DMS153 treated with DMSO at 0.1 percent for 48 hours (cell line): ENCODE measurements around the gene COMMD4.
A peak's percentile ranks its signal among the peaks of the same experiment; 100 is the strongest.

ENCODE experiments used
- DNase-seq: peaks from one replicate; lab custom pipeline; 2025; ENCODE audit not compliant: unreplicated experiment; lab: John Stamatoyannopoulos, UW

The COMMD4 gene

GRCh38 chr15:75355369-75355768 lies 19.5 kb downstream of the COMMD4 start:
- no peak for DNase-seq

DNA sequence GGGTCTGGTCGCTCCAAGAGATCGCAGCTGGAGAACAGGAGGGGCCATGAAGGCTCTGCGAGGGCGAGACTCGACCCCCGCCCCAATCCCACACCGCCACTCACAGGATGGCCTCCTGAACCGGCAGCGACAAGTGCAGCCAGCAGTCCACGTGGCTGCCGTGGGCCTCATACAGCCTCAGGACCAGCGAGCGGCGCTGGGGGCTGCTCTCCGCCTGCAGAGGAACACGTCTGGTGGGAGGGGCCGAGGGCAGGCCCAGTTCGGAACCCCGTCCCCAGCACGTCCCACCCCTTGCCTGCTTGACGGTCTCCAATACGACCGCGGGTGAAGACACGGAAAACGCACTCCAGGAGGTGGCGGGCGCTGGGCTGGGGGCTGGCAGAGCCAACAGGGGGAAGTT lies 20.1 kb downstream of the COMMD4 start:
- DNase-seq: no peak

DNA sequence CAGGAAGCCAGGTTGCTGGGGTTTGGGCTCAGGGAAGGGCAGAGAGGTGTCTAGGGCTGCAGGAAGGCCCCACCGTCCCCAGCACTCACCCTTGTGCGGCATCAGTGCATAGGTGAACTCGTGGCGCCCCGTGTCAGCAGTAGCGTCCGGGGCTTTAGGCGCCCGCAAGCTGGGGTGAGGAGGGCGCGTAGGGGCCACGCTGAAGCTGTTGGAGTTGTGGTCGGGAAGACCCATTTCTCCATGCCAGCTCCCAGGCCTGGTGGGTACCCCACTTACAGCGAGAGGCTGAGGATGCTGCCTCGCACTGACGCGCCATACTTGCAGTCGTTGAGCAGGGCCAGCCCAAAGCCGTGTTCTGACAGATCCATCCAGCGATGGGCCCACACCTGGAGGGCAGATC lies 20.7 kb downstream of the COMMD4 start:
- DNase-seq: no peak

DNA sequence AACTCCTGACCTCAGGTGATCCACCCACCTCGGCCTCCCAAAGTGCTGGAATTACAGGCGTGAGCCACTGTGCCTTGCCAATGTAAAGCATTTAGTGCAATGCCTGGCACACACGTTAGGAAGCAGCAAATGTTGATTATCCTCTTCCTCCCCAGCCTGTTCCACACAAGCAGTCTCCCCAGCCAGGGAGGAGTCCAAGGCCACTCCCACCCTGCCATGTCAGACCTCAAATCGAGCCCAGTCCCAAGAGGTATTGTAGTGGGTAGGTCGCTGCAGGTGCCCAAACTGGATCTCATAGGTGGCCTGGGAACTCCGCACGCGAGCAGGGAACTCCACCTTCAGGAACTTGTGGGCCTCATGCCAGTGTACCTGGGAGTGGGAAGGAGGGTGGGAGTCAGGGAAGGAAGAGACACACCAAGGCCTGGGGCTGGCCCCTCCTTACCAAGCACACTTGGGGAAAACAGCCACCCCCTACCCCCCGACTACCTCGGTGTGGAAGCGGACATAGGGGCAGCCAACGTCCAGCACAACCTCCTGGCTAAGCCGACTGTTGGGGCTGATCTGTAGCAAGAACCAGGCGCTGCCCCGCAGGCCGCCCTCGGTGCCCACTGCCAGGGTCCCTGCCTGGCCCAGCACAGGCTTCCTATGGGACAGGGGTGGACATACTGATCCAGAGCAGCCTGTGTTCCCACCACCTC lies 22.3 kb downstream of the COMMD4 start:
- DNase-seq: no peak

DNA sequence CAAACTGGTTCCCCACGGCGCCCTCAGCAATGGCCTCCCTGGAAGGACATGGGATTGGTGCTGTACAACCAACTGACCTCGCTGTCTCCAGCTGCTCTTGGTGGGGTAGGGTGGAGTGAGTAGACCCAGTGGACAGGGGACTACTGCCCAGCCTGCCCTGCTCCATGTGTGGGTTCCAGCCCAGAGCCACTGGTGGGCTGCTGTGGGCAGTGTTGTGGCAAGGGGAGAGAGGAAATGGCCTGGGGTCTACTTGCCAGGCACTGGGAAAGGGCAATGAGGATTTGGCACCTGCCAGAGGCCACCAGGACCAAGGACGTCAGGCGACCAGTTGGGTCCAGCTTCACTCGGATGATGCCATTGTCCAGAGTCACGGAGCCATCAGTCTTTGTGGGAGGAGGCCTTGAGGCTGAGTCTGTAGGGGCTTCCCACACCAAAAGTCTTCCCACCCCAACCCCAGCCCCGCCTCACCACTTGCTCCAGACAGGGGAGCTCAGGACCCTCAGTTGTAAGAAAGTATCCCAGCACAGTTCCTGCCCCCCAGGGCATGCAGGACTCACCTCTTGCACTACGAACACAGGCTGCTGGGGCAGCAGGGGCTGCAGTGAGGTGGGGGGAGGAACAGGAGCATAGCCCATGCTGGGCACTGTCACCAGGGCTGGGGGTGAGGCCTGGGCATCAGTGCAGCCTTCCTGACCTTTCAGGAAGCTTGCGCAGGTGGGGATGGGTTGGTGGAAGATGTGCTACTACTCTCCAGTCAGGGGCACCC lies 23.1 kb downstream of the COMMD4 start:
- no peak for DNase-seq

DNA sequence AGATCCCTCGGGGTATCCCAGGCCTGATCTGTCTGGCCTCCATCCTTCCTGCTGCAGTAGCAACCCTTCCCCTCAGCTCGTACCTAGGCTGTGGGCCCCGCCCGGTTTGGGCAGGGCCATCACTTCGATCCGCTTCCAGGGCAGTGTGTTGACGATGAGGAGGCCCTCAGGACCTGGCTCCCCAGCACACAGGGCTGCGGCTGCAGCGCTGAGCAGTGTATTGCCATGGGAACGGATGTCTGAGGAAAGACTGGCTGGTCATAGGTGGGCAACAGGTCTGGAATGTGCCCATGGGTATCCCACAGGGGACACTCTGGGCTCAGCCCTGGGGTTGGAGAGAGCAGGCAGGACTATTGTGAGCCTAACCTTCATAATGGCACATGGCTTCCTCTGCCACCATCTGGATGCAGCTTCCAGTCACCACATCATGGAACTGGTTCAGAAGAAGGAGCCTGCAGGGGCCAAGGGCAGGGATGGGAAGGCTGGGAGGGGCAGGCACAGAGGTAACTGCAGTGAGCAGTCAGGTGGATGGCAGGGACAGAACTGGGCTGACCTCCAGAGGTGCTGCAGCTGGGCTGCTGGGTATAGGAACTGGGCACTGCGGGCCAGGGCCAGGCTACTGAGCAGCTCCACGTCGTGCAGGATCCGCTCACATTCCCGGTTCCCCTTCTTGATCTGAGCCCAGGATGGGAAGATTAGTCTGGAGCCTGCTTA lies 23.8 kb downstream of the COMMD4 start:
- DNase-seq: no peak

GRCh38 chr15:75360391-75360790 lies 24.5 kb downstream of the COMMD4 start:
- no peak for DNase-seq

- DNase-seq: no peak
Measured at GRCh38 chr15:75360856-75361255, 25.0 kb downstream of the COMMD4 start.

DNA sequence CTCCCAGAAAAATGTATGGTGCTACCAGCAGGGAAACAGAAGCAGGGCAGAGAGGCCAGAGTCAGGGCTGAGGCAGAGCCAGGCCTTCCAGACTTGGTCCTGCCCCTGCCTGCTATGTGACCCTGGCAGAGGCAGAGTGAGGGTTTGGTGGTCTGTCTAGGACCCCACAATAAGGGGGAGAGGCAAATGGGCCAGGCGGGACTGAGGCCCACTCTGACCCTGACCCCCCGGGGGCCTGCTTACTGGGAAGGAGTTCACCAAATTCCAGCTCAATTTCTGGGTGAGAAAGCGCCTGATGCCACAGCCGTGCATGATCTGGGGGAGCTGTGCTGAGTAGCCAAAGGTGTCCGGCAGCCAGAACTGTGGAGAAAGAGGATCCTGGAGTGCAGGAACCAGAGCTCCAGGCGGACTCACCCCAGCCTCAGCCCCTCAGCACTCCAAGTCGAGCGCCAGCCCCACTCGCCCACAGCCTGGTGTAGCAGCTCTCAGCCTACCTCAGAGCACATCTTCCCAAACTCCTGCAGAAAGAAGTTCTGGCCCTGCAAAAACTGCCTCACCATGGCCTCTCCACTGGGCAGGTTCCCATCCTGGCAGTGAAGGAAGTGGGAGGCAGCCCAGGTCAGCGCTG lies 25.6 kb downstream of the COMMD4 start:
- DNase-seq: no peak

DNA sequence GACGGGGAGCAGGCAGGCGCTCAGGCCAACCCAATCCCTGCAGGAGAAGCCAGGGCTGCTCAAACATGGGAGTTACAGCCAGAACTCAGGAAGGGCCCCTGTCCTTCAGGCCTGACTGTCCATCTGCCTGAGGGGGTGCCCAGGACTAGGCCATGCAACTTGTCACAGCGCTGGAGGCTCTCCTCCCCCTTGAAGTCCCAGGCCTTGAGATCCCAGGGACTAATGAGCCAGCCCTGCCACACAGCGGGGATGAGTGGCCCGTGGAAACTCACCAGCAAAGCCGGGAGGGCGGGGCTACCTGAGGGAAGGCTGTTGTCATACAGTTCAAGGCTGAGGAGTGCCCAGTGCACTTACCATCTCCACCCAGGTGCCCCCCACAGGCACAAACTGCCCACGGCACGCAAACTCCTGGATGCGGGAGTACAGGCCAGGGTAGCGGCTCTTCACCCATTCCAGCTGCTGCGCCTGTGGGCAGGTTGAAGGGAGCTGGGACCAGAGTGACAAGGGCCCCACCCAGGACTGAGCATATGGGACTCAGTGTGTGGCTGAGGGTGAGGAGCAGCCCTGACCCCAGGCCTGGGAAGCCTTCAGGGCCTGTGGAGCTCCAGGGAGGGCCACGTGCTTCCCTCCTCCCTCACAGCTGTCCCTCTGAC lies 26.3 kb downstream of the COMMD4 start:
- DNase-seq: no peak

DNA sequence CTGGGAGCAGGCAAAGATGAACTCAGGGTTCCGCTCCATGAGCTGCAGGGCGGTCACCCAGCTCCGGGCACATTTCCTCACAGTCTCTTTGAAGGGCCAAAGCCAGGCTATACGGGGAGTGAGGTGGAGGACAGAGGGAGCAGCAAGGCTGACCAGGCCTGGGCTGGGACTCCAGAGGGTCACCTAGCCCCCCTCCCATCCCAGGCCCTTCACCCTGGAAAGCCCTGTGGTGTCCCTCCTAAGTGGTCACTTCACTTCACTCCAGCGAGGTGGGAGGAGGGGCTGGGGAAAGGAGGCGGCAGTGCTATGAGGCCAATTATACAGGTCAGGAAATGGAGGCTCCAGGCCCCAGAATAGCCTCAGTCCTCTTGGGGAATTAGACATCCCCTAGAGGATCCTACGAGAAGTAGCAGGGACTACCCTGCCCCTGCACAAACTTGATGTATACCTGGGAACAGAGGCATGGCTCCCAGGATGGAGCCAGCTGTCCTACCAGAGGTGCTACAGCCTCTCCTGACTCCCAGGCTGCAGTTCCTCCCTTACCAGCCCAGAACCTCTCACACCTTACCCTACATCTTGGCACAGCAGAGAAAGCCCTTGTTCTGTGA lies 26.9 kb downstream of the COMMD4 start:
- no peak for DNase-seq

DNA sequence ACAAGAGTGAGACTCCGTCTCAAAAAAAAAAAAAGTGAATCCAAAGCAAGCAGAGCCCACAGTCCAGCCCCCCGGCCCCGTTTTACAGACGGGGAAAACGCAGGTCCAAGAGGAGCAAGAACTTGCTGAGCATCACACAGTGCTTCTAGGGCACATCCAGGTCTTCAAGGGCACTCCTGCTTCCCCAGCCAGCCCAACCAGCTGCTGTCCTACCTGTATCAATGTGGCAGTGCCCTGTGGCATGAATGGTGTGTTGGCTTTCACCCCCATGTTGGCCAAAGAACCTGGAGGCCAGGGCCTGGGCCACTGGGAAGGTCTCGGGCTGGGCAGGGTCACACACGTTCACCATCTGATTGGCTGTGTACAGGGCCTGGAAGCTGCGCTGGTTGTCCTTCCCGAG lies 27.9 kb downstream of the COMMD4 start:
- DNase-seq: no peak

- DNase-seq: no peak
Measured at GRCh38 chr15:75364881-75365280, 29.0 kb downstream of the COMMD4 start.

DNA sequence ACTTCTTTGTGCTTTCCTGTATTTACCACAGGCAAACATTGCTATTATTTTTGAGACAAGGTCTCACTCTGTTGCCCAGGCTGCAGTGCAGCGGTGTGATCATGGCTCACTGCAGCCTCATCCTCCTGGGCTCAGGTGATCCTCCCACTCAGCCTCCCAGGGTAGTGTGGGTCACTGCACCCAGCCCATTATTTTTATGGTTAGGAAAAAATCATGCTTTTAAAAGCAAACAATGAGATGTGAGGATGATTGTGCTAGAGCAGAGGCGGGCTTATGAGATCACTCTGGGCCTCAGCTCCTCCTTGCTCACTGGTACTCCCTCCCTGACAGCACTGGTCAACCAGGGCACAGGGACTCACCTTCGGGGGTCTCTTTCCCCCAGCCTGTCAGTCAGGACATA lies 30.3 kb downstream of the COMMD4 start:
- DNase-seq: no peak

DNA sequence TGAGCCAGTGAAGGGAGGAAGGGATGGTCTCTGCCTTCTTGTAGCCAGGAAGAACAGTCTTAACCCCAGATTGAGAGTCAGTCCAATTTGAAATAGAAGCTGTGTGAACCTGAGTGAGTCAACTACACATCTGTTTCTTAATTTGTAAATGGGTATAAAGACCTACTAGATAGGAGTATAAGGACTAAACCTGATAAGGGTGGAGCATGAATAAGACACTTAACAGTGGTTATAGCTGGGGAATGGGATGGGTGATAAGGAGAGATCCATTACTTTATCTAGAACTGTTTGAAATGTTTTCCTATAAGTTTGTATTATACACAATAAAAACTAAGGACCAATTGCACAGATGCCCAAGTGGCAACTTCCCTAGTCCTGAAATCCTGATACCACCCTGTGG lies 31.1 kb downstream of the COMMD4 start:
- no peak for DNase-seq

DNA sequence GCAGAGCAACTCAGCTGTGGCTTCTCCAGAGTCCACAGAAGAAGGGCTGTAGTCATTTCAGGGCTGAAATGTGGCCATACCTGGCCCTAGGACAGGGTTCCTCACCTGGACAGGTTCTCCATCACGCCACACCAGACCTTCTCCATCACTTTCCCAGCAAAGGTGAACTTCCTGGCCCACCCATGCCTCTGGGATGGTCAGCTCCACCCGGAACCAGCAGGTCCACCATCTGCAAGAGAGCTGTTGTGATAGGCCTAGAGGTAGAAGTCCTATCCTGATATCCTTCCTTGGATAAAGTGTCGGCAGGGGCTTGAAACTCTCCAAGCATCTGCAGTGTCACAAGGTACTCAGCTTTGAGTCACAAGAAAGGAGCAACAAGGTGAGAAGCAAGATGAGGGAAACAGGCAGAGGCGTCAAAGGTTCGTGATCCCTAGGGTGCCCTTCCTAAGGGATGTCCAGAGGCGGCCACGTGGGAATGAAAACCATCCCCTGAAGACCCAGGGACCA lies 31.6 kb downstream of the COMMD4 start:
- DNase-seq: no peak

GRCh38 chr15:75367913-75368688 lies 32.2 kb downstream of the COMMD4 start, which contains the start of gene MAN2C1:
Gene MAN2C1 (minus strand): TSS chr15:75368607. CDS start chr15:75368583, 24 bp downstream.
- peak; percentile 33 for DNase-seq

DNA sequence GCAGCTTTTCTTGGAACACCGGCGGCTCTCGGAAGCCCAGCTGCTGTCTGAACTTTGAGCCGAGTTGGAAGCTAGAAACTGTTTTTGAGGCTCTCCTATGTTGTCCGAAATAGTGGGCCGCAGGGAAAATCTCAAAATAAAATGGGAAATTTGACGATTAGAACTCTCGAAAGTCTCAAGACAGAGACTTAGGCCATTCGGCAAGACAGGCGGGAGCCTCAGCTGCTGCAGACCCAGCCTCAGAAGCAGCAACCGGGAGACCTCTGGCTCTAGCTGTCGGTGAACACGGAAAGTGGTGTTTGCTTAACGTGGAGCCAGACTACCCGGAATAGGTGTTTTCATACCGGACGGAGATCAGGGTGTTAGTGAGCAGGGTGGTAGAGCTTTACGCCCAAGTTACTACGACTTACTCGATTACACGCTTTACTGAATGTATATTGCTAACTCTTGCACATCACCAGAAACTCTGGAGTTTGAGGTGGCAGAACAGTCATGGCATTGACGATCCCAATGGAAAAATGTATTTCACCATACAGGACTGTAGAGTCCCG lies 32.9 kb downstream of the COMMD4 start:
- no peak for DNase-seq

- no peak for DNase-seq
Measured at GRCh38 chr15:75369897-75370581, 34.2 kb downstream of the COMMD4 start.
